Measurements from ENCODE around the gene WDFY2. TPM values are rescaled to one million over a fixed set of nuclear protein-coding genes. Genes with fewer than 3 reads are reported as not detected.

WDFY2 gene
- total and polyA plus RNA-seq, 2 of the 13 experiments (the other 11 are each of a cell fraction or from before 2014, with no cell fraction given), result 22.6 to 27.0 TPM

DNA sequence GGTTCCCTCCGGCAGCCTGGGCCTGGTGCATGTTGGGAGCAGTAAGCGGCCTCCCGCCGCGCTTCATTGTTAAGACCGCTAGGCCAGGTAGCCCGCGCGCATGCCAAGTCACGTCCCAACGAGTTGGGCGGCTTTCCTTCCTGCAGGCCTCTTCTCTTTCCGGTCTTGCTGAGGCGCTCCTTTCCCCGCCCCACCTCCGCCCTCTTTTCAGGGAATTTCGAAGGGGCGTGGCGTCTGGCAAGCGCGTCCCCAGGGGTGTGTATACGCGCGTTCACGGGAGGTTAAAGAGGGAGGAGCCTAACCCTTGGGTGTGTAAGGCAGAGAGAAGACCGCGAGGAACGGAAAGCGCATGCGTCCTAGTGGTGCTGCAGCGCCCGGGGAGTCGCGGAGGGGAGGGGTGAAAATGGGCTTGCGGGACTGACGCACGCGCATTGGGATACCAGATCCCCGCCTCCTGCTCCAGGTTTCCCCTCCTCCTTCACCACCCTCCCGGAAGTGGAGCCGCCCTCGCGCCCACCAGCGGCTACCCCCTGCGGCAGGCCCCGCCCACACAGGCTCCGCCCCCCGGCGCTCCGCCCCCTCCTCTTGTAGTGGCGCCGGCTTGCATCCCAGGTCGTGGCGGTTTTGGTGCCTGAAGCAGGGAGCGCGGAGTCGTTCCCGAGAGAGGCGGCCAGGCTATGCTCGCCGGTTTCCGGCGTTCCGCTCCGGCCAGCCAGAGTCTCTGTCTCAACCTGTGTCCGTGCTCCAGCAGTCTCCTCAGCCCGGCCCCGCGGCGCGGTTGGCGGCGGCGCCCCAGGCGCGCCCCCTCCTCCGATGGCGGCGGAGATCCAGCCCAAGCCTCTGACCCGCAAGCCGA lies at the start of gene WDFY2 (continued):
- TF ChIP-seq, protein P1, sequence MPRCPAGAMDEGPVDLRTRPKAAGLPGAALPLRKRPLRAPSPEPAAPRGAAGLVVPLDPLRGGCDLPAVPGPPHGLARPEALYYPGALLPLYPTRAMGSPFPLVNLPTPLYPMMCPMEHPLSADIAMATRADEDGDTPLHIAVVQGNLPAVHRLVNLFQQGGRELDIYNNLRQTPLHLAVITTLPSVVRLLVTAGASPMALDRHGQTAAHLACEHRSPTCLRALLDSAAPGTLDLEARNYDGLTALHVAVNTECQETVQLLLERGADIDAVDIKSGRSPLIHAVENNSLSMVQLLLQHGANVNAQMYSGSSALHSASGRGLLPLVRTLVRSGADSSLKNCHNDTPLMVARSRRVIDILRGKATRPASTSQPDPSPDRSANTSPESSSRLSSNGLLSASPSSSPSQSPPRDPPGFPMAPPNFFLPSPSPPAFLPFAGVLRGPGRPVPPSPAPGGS (CRISPR knock-in tag; IDR thresholded peaks at IDR 0.05), result no peak; the same call in 1 of the 2 replicates
- TF ChIP-seq ATM (IDR thresholded peaks at IDR 0.05; ENCODE audit: borderline replicate concordance), result no peak
- TF ChIP-seq PAX8 (CRISPR knock-in tag; IDR thresholded peaks at IDR 0.05; ENCODE audit: borderline replicate concordance), result no peak; the same call in 1 of the 2 replicates
- no peak for TF ChIP-seq ZNF839 (CRISPR knock-in tag; IDR thresholded peaks at IDR 0.05; ENCODE audit: borderline replicate concordance)
- TF ChIP-seq, protein P2, sequence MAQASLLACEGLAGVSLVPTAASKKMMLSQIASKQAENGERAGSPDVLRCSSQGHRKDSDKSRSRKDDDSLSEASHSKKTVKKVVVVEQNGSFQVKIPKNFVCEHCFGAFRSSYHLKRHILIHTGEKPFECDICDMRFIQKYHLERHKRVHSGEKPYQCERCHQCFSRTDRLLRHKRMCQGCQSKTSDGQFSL (CRISPR knock-in tag; IDR thresholded peaks at IDR 0.05), result no peak
- TF ChIP-seq ZNF746 (CRISPR knock-in tag; IDR thresholded peaks at IDR 0.05), result no peak; the same call in 1 of the 2 replicates
- peak; percentile 35; the same call in 1 of the 2 replicates for TF ChIP-seq MIXL1 (CRISPR knock-in tag; IDR thresholded peaks at IDR 0.05)
- TF ChIP-seq EED (CRISPR knock-in tag; IDR thresholded peaks at IDR 0.05), result no peak; the same call in 1 of the 2 replicates
- TF ChIP-seq ZNF451 (CRISPR knock-in tag; IDR thresholded peaks at IDR 0.05), result peak; percentile 59; the same call in 1 of the 2 replicates
- TF ChIP-seq, protein P3, sequence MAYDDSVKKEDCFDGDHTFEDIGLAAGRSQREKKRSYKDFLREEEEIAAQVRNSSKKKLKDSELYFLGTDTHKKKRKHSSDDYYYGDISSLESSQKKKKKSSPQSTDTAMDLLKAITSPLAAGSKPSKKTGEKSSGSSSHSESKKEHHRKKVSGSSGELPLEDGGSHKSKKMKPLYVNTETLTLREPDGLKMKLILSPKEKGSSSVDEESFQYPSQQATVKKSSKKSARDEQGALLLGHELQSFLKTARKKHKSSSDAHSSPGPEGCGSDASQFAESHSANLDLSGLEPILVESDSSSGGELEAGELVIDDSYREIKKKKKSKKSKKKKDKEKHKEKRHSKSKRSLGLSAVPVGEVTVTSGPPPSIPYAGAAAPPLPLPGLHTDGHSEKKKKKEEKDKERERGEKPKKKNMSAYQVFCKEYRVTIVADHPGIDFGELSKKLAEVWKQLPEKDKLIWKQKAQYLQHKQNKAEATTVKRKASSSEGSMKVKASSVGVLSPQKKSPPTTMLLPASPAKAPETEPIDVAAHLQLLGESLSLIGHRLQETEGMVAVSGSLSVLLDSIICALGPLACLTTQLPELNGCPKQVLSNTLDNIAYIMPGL (CRISPR knock-in tag; IDR thresholded peaks at IDR 0.05; ENCODE audit: borderline replicate concordance in 1 of 2, low read depth in 1 of 2), result peak in 1 of 2 experiments; percentile 37; a peak in 2 of 4 replicates
- TF ChIP-seq ZZZ3 (CRISPR knock-in tag; IDR thresholded peaks at IDR 0.05; ENCODE audit: borderline replicate concordance), result peak; percentile 88; the same call in 1 of the 2 replicates
- TF ChIP-seq, protein P4, sequence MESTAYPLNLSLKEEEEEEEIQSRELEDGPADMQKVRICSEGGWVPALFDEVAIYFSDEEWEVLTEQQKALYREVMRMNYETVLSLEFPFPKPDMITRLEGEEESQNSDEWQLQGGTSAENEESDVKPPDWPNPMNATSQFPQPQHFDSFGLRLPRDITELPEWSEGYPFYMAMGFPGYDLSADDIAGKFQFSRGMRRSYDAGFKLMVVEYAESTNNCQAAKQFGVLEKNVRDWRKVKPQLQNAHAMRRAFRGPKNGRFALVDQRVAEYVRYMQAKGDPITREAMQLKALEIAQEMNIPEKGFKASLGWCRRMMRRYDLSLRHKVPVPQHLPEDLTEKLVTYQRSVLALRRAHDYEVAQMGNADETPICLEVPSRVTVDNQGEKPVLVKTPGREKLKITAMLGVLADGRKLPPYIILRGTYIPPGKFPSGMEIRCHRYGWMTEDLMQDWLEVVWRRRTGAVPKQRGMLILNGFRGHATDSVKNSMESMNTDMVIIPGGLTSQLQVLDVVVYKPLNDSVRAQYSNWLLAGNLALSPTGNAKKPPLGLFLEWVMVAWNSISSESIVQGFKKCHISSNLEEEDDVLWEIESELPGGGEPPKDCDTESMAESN (CRISPR knock-in tag; conservative IDR thresholded peaks at IDR 0.05), result no peak; the same call in none of the 2 replicates
- TF ChIP-seq, protein P5, sequence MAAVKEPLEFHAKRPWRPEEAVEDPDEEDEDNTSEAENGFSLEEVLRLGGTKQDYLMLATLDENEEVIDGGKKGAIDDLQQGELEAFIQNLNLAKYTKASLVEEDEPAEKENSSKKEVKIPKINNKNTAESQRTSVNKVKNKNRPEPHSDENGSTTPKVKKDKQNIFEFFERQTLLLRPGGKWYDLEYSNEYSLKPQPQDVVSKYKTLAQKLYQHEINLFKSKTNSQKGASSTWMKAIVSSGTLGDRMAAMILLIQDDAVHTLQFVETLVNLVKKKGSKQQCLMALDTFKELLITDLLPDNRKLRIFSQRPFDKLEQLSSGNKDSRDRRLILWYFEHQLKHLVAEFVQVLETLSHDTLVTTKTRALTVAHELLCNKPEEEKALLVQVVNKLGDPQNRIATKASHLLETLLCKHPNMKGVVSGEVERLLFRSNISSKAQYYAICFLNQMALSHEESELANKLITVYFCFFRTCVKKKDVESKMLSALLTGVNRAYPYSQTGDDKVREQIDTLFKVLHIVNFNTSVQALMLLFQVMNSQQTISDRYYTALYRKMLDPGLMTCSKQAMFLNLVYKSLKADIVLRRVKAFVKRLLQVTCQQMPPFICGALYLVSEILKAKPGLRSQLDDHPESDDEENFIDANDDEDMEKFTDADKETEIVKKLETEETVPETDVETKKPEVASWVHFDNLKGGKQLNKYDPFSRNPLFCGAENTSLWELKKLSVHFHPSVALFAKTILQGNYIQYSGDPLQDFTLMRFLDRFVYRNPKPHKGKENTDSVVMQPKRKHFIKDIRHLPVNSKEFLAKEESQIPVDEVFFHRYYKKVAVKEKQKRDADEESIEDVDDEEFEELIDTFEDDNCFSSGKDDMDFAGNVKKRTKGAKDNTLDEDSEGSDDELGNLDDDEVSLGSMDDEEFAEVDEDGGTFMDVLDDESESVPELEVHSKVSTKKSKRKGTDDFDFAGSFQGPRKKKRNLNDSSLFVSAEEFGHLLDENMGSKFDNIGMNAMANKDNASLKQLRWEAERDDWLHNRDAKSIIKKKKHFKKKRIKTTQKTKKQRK (IDR thresholded peaks at IDR 0.05; ENCODE audit: low read length), result no peak
- TF ChIP-seq ZNF510 (CRISPR knock-in tag; IDR thresholded peaks at IDR 0.05; ENCODE audit: low read depth), result peak; percentile 20; the same call in 1 of the 2 replicates
- TF ChIP-seq KDM1A (CRISPR knock-in tag; IDR thresholded peaks at IDR 0.05), result no peak
- TF ChIP-seq SAP130 (CRISPR knock-in tag; IDR thresholded peaks at IDR 0.05; ENCODE audit: low read depth), result peak; percentile 61
- TF ChIP-seq, protein P6, sequence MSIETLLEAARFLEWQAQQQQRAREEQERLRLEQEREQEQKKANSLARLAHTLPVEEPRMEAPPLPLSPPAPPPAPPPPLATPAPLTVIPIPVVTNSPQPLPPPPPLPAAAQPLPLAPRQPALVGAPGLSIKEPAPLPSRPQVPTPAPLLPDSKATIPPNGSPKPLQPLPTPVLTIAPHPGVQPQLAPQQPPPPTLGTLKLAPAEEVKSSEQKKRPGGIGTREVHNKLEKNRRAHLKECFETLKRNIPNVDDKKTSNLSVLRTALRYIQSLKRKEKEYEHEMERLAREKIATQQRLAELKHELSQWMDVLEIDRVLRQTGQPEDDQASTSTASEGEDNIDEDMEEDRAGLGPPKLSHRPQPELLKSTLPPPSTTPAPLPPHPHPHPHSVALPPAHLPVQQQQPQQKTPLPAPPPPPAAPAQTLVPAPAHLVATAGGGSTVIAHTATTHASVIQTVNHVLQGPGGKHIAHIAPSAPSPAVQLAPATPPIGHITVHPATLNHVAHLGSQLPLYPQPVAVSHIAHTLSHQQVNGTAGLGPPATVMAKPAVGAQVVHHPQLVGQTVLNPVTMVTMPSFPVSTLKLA (IDR thresholded peaks at IDR 0.05), result peak; percentile 61
- no peak for TF ChIP-seq ZNF101 (CRISPR knock-in tag; IDR thresholded peaks at IDR 0.05; ENCODE audit: borderline replicate concordance, low read depth)

All from HepG2 (cell line).